Liver (tissue), 3 donors: Measurements from ENCODE around the gene KRTAP9-8.
"Not testable (repeated sequence)": the region's sequence is repeated elsewhere in the genome, so short reads cannot be mapped to it uniquely, and the experiment has no call there.

Experiments
- ATF3 ChIP-seq: IDR thresholded peaks from 2 replicates; pipeline ENCODE4 v1.6.1; 2016; ENCODE audit warnings: antibody characterized with exemption
- CTCF ChIP-seq: fragments of 150-350 bp; IDR thresholded peaks from 2 replicates; pipeline ENCODE4 v1.5.1; 2017; ENCODE audit warnings: improper control_type of control experiment, low read depth, low read length; ENCODE audit not compliant: missing input control
- EGR1 ChIP-seq, 2 donors: IDR thresholded peaks; 2 replicates each; pipeline ENCODE4 v1.6.1; 2016 to 2018; ENCODE audit warnings: antibody characterized with exemption in 2 of 2, low read depth in 2 of 2
- REST ChIP-seq: IDR thresholded peaks from 2 replicates; pipeline ENCODE4 v1.6.1; 2016; ENCODE audit warnings: antibody characterized with exemption, mild to moderate bottlenecking
- donor health status: healthy.
- donor health status: healthy.

GRCh38 chr17:41237949-41238437 is at the start of gene KRTAP9-8:
- TF ChIP-seq ATF3; CTCF; REST; EGR1 (IDR thresholded peaks at IDR 0.05; ENCODE audit: low read depth in 2 of 2): not testable (repeated sequence)
